HG03575 (cell line): ENCODE data around the gene ZNF638.
"Not testable (repeated sequence)": the region's sequence is repeated elsewhere in the genome, so short reads cannot be mapped to it uniquely, and the experiment has no call there.

Source experiments
- ATAC-seq: cut with Tn5 transposase; IDR thresholded peaks from one replicate; pipeline ENCODE4 v1.9.1; 2021; ENCODE audit not compliant: unreplicated experiment, insufficient number of reproducible peaks, low FRiP score; ENCODE audit errors: extremely low read depth

ZNF638 gene, protein sequence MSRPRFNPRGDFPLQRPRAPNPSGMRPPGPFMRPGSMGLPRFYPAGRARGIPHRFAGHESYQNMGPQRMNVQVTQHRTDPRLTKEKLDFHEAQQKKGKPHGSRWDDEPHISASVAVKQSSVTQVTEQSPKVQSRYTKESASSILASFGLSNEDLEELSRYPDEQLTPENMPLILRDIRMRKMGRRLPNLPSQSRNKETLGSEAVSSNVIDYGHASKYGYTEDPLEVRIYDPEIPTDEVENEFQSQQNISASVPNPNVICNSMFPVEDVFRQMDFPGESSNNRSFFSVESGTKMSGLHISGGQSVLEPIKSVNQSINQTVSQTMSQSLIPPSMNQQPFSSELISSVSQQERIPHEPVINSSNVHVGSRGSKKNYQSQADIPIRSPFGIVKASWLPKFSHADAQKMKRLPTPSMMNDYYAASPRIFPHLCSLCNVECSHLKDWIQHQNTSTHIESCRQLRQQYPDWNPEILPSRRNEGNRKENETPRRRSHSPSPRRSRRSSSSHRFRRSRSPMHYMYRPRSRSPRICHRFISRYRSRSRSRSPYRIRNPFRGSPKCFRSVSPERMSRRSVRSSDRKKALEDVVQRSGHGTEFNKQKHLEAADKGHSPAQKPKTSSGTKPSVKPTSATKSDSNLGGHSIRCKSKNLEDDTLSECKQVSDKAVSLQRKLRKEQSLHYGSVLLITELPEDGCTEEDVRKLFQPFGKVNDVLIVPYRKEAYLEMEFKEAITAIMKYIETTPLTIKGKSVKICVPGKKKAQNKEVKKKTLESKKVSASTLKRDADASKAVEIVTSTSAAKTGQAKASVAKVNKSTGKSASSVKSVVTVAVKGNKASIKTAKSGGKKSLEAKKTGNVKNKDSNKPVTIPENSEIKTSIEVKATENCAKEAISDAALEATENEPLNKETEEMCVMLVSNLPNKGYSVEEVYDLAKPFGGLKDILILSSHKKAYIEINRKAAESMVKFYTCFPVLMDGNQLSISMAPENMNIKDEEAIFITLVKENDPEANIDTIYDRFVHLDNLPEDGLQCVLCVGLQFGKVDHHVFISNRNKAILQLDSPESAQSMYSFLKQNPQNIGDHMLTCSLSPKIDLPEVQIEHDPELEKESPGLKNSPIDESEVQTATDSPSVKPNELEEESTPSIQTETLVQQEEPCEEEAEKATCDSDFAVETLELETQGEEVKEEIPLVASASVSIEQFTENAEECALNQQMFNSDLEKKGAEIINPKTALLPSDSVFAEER (N-terminal part only)

DNA sequence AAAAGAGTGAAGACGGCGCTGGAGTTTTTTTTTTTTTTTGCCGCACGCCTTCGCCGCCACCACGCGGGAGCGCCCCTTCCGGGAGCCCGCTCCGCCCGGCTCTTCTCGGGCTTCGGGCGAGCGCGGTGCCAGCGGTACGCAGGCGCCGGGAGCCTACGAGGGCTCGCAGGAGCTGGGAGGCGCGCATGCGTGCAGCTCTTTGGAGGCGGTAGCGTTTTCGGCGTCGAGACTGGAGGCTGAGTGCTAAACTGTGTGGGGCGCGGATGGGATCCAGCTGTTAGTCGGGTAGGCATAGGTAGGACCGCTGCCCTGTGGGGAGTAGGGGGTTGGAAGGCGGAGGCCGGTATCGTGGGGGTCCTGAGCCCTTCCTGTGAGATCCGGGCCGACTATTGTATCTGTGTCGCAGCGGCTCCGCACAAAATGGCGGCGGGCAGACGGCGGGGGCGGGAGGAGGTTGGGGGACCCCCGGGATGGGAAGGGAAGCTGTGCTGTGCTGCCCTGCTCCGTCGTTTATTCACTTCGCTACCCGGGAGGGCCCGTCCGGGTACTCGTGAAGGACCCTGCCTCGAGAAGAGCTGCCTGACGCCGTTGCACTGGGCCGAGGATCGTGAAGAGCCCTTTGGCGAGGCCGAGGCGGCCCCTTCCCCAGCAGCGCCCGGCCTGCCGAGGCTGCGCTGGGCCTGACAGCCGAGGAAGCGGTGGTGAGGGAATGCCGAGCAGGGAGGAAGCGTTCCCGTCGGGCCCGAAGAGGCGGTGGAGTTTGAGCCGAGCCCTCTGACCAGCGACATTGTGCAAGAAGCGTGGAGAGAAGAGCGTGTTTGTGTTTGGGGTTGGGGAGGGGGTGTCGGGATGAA, at the start of gene ZNF638:
Gene ZNF638, plus strand, starts transcription at position 202 of the 854 bp plus-strand sequence. CDS start 17,173 bp downstream, outside the sequence.
- peak; percentile 77 for ATAC-seq

DNA sequence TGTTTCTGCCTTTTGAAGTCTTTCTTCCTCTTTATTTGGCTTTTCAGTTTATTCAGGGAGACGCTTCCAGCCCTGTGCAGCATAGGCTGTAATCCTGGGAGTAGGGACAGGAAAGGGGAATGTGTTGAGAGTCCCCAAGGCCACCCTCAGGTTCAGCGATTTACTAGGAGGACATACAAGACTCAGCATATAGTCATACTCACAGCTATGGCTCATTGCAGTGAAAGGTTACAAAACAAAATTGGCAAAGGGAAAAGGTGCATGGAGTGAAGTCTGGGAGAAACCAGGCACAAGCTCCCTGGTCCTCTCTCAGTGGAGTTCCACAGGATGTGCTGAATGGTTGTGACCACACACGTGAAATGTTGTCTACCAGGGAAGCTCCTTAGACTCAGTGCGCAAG, 49.6 kb upstream of the ZNF638 start:
- ATAC-seq = no peak

DNA sequence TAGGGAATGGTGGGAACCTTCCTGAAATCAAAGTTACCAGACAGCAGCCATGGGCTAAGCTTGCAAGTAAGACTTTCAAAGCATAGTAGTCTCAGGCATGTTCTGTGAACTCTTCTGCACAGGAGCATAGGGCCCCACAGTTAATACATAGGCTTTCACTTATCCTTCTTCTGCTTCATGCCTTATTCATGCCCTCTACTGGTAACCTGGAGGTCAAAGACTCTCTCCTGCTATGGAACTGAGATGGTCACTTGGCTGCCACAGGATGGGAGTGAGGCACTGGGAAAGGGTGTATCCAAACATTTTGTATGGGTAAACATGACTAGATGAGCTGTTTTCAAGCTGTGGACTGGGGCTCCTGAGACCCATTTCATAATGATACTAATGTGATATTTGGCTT, 49.1 kb upstream of the ZNF638 start:
- no peak for ATAC-seq

DNA sequence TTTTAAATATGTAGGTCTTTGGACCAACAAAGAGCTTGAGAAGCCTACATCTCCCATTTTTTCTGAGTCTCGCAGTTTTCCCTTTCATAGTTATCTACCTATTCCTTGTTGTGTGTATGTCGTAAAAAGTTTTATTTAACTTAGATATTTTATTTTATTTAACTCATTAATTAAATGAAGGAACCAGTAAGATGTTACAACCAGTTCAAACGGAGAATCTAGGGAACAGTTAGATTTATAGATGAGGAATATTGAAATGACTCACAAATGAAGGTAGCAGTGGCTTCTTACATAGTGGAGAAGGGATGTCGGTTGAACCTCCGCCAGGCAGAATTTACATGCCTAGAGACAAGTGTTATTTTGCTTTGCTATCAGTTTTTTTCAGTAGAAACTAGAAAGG, 48.5 kb upstream of the ZNF638 start:
- no peak for ATAC-seq

DNA sequence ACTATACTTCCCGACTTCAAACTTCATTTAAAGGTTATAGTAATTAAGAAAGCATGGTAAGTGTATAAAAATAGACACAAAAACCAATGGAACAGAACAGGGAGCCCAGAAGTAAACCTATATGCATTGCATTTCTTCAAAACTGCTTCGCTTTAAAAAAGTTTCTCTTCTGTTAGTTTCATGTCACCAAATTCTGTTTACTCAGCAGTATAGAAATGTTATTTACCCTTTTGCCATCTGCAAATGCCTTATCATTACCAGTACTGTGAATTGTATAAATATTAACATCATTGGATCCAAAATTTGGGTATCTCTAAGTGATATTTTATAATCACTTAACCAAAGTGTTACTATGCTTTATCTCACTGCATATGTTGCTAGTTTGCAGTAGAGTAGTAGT, 45.9 kb upstream of the ZNF638 start:
- no peak for ATAC-seq

DNA sequence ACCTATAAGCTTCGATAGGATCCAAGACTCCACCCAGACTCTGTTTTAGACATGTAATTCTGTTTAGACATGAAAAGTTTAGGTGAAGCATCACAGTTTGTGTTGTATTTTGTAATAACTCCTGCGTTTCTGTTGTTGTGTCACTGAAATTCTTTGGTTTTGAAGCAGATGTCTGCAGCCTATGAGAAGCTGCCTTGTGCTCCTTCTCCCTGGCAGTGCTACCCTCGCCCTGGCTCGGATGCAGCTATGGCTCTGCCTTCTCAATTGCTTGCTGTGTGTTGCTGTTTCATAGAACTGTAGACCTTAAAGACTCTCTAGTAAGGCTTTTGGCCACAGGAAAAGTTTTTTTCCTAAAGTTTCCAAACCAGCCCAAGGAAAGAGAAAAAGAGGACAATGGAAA, 40.2 kb upstream of the ZNF638 start:
- no peak for ATAC-seq

DNA sequence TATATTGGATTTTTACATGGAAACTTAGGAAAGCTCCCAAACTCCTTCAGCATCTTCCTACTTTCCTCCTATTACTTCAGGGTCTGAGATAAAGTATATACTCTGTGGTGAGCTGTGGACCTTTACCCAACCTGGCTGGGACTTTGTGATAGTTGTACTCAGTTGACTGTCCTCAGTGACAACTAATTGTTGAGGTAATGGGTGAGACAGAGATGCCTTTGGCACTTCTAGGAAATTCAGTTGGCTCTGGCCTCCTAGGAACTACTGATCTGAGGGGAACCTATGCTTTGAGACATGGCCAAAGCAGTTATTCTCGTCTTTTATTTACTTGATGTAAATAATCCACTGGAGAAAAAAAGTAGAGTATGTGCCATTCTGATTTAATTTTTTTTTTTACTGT, 39.4 kb upstream of the ZNF638 start:
- no peak for ATAC-seq

DNA sequence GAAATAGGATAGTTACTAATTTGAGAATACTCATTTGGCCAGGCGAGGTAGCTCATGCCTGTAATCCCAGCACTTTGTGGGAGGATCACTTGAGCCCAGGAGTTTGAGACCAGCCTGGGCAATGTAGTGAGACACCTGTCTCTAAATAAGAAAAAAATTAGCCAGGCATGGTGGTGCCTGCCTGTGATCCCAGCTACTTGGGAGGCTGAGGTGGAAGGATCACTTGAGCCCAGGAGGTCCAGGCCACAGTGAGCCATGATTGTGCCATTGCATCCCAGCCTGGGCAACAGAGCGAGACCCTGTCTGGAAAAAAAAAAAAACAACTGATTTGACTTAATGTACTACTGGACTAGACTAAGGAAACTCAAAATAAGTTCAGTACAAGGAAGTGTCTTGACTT, 32.7 kb upstream of the ZNF638 start:
- ATAC-seq = no peak

DNA sequence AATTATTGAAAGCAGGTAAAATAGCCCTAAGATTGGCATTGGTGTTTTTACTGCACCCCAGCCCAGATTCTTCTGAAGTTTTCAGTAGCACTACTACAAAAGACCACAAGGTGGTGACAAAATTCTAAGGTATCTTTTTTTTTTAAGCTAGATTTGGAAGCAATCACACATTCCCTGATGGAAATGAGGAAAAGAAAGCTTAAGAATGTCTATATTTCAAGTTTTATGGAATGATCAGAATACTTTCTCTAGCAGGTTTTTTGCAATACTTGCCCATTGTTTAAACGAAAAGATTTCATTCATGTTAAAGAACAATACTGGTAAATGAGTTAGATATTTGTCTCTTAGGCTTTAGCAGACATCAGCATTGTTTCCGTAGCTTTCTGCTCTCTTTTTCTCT, 32.1 kb upstream of the ZNF638 start:
- ATAC-seq = no peak

DNA sequence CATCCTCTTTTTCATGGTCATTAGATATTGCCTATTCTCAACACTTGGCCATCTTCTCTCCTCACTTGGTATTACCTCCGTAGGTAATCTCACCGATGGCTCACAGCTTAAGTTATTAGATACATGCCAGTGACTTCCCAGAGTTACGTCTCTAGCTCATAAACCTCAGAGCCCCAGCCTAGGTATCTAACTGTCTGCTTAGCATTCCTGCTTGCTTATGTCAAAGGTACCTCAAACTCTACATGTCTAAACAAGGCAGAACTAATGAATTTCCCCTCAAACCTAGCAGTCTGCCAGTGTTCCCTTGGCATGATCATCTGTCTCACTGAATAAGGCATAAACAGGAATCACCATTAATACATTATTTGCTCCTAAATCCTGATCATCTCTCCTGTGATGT, 27.7 kb upstream of the ZNF638 start:
- no peak for ATAC-seq

DNA sequence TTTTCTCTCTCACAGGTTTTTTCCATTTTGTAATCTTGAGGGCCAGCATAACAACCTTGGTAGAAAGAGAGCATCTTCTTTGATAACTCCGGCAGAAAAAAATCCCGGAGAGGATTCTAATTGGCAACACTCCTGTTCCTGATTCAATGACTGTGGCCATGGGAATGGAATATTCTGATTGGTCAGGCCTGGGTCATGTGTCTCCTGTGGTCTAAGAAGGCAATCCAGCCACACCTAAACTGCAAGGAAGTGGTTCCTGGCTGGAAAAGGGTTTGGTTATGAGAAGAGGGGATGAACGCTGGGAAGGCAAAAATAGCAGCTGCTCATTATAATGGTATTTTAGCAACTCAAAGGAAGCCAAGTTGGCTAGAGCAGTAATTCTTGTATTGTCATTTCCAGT, 24.8 kb upstream of the ZNF638 start:
- no peak for ATAC-seq

DNA sequence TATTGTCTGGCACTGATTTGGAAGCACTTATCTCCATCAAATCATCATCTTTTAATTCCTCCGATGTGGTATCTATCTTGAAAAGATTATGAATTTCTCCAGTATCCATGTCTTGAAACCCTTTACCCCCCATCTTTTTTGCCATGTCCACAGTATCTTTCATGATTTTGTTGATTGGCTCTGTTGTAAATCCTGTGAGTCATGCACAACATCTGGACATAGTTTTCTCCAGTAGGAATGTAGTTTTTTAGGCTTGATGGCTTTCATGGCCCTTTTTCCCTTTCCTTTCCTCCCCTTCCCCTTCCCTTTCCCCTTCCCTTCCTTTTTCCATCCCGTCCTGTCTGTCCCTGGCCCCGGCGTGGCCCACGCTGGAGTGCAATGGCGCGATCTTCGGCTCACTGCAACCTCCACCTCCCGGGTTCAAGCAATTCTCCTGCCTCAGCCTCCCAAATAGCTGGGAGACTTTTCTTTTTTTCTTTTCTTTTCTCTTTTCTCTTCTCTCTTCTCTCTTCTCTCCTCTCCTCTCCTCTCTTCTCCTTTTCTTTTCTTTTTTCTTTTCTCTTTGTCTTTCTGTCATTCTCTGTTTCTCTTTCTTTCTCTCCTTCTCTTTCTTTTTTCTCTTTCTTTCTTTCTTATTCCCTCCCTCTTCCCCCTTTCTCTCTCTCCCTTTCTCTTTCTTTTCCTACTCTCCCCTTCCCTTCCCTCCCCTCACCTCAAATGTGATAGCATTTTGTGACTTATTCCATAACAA, 18.4 kb upstream of the ZNF638 start:
- ATAC-seq = no peak

DNA sequence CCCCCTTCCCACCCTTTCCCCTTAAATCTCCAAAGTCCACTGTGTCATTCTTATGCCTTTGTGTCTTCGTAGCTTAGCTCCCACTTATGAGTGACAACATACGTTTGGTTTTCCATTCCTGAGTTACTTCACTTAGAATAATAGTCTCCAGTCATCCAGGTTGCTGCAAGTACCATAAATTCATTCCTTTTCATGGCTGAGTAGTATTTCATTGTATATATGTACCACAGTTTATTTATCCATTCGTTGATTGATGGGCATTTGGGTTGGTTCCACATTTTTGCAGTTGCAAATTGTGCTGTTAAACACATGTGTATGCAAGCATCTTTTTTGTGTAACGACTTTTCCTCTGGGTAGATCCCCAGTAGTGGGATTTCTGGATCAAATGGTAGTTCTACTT, 14.5 kb upstream of the ZNF638 start:
- ATAC-seq = no peak

DNA sequence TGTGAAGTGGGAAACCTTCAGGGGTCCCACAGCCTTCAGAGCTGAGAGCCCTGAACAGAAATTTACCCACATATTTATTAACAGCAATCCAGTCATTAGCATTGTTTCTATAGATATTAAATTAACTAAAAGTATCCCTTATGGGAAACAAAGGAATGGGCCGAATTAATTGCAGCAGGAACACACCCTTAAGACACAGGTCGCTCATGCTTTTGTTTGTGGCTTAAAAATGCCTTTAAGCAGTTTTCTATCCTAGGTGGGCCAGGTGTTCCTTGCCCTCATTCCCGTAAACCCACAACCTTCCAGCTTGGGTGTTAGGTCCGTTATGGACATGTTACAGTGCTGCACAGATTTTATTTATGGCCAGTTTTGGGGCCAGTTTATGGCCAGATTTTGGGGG, 13.7 kb upstream of the ZNF638 start:
- not testable (repeated sequence) for ATAC-seq

DNA sequence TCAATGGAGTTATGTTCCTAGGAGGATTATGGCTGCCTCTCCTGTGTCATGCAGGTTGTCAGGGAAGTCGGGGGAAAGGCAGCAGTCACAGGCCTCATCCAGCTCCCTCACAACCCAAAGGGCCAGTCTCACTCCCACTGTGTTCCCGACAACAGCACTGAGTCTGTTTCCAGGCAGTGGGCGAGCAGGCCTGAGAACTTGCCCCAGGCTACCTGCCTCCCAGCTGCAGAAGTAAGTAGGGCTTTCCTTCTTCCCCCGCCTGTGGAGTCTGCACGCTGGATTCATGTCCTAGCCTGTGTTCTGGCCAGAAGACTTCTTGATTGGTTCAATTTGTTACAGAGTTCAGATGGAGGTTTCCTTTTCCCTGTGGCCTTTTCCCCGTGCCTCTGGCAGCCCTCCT, 8.2 kb upstream of the ZNF638 start:
- no peak for ATAC-seq

DNA sequence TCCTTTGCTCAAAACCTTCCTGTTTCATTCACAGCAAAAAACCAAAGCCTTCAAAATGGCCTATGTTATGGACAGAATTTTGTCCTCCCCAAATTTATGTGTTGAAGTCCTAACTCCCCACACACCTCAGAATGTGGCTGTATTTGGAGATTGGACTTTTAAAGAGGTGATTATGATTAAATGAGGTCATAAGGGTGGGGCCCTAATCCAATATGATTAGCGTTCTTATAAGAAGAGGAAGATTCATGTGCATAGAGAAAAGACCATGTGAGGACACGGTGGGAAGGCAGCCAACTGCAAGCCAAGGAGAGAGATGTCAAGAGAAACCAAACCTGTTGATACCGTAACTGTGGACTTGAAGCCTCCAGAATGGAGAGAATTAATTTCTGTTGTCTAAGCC, 4.6 kb upstream of the ZNF638 start:
- ATAC-seq = no peak

DNA sequence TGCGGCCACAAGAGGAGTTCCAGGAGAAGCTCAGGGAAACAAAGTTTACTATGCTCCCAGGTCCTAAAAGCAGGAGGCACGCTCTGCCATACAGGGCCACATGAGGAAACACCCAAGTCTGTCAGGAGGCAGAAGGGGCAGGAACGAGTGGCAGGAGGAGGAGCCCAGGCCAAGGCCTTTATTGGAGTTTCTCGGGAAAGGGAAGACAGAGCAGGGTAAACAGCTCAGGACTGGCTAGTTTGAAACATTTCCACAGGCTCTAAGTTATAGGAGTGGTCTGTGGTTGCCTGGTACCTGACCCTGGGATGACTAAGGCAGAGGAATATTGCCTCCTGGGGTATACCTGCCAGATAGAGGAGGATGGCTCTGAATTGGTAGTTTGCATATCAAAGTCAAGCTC, 3.7 kb upstream of the ZNF638 start:
- no peak for ATAC-seq

DNA sequence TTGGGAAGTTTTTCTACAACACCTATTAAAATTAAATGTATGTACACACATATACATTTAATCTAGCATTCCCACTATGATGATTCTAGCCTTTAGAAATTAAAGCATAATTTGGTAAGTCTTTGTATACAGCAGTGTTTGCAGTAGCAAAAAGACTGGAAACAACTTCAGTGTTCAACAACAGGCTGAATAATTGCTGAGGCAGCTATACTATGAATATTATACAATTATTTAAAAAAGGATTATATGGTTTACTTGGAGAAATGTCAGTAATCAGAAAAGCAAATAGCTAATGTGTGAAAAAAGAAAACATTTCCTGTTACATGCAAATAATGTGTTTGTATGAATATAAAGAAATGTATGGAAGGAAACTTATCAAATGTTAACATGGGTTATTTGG, 1.4 kb upstream of the ZNF638 start:
- ATAC-seq = no peak
